Measurements from ENCODE around the gene CAPN8.

GRCh38 chr1:223496883-223497282, 168.6 kb downstream of the CAPN8 start:
- no peak for TF ChIP-seq MAX (IDR thresholded peaks at IDR 0.05)
- no peak for TF ChIP-seq CTCF (IDR thresholded peaks at IDR 0.05; ENCODE audit: low read depth, low read length, missing input control)
- no peak for TF ChIP-seq YY1 (IDR thresholded peaks at IDR 0.05)
- TF ChIP-seq GABPA (IDR thresholded peaks at IDR 0.05 in 1 of 2, conservative IDR thresholded peaks at IDR 0.05 in 1 of 2) = no peak
- TF ChIP-seq TAF1 (conservative IDR thresholded peaks at IDR 0.05) = no peak
